Fibroblast of mammary gland (primary cell): ENCODE data around the gene ZC3H15.
"Not testable (repeated sequence)": the region's sequence is repeated elsewhere in the genome, so short reads cannot be mapped to it uniquely, and the experiment has no call there.

ENCODE experiments used
- DNase-seq: peaks from one replicate; pipeline ENCODE4 v3.0.0-alpha.2; 2010; ENCODE audit warnings: low read depth
- H3K4me3 ChIP-seq: 2 replicates; pipeline ENCODE4 v1.5.1; 2011; ENCODE audit warnings: low read depth, mild to moderate bottlenecking, low read length, moderate library complexity; ENCODE audit not compliant: control insufficient read depth
- TF ChIP-seq, protein P1 (sequence below): conservative IDR thresholded peaks from 2 replicates; pipeline ENCODE4 v1.5.1; 2011; ENCODE audit warnings: low read depth, low read length, inconsistent platforms; ENCODE audit not compliant: control insufficient read depth, insufficient read depth

The ZC3H15 gene

DNA sequence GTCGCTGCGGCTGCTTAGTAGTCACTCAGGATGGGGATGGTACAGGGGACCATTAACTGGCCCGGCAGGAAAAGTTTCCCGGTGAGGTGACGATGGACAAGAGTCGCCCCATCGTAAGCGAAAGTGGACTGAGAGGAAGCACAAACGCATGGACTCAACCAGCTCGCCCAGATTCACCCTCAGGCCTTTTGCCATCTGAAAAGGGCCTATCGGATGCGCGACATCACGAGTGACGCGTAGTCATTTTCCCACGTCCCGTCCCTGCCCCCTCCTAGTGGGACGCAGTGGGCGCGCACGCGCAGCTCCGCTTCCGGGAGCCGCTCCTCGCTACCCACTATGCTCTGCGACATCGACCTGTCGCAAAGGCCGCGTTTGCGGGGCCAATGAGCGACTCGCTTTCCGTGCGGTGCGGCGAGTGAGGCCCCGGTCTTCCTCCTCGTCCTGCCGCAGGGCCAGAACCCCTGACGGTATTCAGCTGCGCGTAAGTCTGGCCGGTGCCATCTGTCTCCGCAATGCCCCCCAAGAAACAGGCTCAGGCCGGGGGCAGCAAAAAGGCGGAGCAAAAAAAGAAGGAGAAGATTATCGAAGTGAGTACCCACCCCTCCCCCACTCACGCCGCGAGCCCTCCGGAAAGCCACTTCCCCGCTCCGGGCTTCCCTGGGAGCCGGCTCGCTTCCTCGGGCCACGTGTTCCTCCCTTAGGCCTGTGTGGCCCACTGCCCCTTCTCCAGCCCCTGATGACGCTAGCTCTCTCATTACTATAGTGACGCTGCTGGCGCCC is at the start of gene ZC3H15:
Gene ZC3H15, plus strand, starts transcription at position 390 of the 780 bp plus-strand sequence. Its CDS starts 123 bp downstream, at position 513.
- H3K4me3 ChIP-seq = peak within 1 kb of the TSS; percentile 89
- peak; percentile 97 for DNase-seq
- TF ChIP-seq, protein P1, sequence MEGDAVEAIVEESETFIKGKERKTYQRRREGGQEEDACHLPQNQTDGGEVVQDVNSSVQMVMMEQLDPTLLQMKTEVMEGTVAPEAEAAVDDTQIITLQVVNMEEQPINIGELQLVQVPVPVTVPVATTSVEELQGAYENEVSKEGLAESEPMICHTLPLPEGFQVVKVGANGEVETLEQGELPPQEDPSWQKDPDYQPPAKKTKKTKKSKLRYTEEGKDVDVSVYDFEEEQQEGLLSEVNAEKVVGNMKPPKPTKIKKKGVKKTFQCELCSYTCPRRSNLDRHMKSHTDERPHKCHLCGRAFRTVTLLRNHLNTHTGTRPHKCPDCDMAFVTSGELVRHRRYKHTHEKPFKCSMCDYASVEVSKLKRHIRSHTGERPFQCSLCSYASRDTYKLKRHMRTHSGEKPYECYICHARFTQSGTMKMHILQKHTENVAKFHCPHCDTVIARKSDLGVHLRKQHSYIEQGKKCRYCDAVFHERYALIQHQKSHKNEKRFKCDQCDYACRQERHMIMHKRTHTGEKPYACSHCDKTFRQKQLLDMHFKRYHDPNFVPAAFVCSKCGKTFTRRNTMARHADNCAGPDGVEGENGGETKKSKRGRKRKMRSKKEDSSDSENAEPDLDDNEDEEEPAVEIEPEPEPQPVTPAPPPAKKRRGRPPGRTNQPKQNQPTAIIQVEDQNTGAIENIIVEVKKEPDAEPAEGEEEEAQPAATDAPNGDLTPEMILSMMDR = no peak

DNA sequence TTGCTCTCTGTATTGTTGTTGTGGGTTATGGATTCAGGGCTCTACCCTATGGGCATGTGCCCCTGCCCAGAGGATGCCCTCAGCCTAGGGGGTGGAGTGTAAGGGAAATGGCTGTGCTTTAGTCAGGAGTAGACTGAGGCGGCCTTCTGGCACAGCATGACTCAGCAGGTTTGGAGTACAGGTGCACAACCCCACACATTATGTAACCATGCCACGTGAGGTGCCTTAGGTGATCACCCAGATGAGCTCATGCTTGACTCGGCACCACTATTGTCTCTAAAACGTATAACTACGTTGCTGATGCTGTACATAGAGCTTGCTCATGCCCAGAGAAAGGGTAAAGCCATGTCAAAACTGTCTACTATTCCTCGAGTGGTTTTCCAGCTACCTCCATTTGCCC is 48.3 kb upstream of the ZC3H15 start:
- DNase-seq = no peak
- no peak overlapping the region for H3K4me3 ChIP-seq
- TF ChIP-seq, protein P1 = no peak

DNA sequence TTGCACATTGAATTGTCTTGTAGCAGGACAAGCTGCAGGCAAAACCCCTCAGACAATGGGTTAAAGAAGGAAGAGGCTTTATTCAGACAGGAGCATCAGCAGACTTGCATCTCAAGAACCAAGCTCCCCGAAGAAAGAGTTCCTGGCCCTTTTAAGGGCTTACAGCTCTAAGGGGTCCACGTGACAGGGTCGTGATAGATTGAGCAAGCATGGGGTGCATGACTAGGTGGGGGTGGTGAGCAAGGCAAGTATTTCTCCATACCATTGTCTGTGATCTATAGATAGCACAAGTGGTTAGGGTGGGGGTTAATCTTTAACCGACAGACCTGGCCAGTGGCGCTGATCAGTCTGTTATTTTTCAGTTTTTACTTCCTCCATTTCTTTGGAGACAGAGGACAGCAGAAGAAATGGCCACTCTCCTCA is 46.4 kb upstream of the ZC3H15 start:
- DNase-seq, H3K4me3 ChIP-seq: not testable (repeated sequence)

DNA sequence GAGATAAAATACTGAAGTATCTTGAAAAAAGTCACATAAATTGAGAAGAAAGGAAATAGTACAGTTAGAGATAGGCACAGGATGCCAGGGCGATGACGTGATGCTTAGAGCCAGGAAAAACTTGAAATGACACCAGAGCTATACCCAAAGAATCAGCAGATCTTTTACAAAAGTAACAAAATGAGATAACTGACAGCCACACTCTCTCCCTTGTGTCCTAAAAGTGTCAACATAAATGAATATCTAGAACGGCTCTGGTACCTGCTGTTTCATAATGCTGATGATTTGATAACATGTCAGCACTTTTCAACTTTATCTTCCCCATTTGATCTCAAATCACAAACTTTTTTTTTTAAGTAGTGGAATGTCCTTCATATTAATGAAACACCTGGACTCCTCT is 45.6 kb upstream of the ZC3H15 start:
- TF ChIP-seq, protein P1 = no peak
- no peak overlapping the region for H3K4me3 ChIP-seq
- DNase-seq = no peak

DNA sequence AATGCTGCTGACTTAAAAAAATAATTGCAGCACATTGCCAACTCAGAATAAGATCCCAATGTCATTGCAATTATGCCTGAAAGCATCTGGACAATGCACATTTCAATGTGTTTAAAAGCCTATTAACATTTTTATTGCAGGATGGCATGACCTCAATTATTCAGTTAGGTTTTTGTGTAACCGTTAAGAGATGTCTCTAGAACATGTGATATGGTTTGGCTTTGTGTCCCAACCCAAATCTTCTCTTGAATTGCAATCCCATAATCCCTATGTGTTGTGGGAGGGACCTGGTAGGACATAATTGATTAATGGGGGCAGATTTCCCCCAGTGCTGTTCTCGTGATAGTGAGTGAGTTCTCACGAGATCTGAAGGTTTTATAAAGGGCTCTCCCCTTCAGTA is 43.2 kb upstream of the ZC3H15 start:
- TF ChIP-seq, protein P1 = no peak
- no peak for DNase-seq
- no peak overlapping the region for H3K4me3 ChIP-seq

DNA sequence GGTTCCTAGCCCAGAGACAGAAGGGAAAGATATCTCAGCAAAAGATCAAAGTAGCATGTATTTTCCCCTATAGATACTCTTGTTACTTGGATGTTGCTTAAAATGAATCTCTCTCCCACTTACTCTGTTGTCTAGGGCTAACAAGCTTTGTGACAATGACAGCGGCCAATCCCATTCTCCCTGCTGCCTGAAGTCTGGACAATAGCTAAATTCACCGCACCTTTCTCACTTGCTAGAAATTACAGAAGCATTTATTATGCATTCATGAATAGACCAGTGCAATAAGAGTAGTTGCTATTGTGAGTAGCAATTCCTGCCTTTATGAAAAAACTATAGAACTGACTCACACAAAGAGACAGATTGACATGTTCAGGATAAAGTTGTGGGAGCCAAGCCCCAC is 42.2 kb upstream of the ZC3H15 start:
- H3K4me3 ChIP-seq = no peak overlapping the region
- TF ChIP-seq, protein P1 = no peak
- DNase-seq = no peak

DNA sequence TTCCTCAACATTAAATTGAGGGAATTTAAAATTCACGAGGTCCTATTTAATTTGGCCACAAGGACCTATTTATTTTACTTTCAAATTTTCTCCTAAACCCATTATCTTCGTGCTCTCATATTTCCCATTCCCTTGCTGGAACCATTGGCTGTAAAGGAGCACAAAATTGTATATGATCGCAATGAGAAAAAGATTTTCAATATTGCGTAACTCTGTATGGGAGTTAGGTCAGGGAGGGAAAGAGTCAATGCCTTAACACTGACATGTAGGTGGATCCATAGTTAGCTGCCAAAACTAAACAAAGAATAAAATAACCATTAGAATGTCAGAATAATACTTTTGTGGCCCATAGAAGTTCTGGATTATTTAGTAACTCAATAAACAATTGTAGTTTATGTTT is 40.6 kb upstream of the ZC3H15 start:
- DNase-seq = peak; percentile 6
- TF ChIP-seq, protein P1 = no peak
- no peak overlapping the region for H3K4me3 ChIP-seq
